GM06990 (cell line): Measurements from ENCODE around the gene SLC15A5.

ENCODE experiments used
- DNase-seq: peaks from one replicate; pipeline ENCODE4 v3.0.0-alpha.2; 2011; ENCODE audit not compliant: insufficient read length; ENCODE audit errors: extremely low read depth
- H3K27me3 ChIP-seq: replicated peaks from 2 replicates; pipeline ENCODE4 v1.6.0; 2011; ENCODE audit warnings: low read length; ENCODE audit not compliant: control insufficient read depth, insufficient read depth
- H3K36me3 ChIP-seq: 2 replicates; pipeline ENCODE4 v1.5.1; 2011; ENCODE audit warnings: low read length; ENCODE audit not compliant: control insufficient read depth, insufficient read depth
- H3K4me3 ChIP-seq: replicated peaks from 2 replicates; pipeline ENCODE4 v1.5.1; 2011; ENCODE audit warnings: low read depth, mild to moderate bottlenecking, control low read depth, low read length
- CTCF ChIP-seq: IDR thresholded peaks from 2 replicates; pipeline ENCODE4 v1.5.1; 2011; ENCODE audit warnings: low read length, control low read depth, mild to moderate bottlenecking, inconsistent platforms; ENCODE audit not compliant: insufficient read depth, poor library complexity, severe bottlenecking

The SLC15A5 gene

GRCh38 chr12:16163901-16164300 is 113.6 kb downstream of the SLC15A5 start:
- H3K27me3 ChIP-seq: no peaks in the 10 kb centered on the region
- no peaks in the 10 kb centered on the region for H3K36me3 ChIP-seq
- no peak for TF ChIP-seq CTCF
- H3K4me3 ChIP-seq: no peak overlapping the region
- DNase-seq: no peak

- no peak for DNase-seq
- TF ChIP-seq CTCF: no peak
- Histone ChIP-seq H3K27me3 (no peaks in the 10 kb centered on the region), H3K4me3 (no peak overlapping the region), H3K36me3 (no peaks in the 10 kb centered on the region)
These were observed 114.3 kb downstream of the SLC15A5 start for GRCh38 chr12:16163146-16163545.

- H3K4me3 ChIP-seq: no peak overlapping the region
- no peak for TF ChIP-seq CTCF
These were observed 117.9 kb downstream of the SLC15A5 start for GRCh38 chr12:16159571-16159970.

GRCh38 chr12:16158050-16158449 is 119.4 kb downstream of the SLC15A5 start:
- no peaks in the 10 kb centered on the region for H3K27me3 ChIP-seq
- H3K4me3 ChIP-seq: no peak overlapping the region
- no peaks in the 10 kb centered on the region for H3K36me3 ChIP-seq
- TF ChIP-seq CTCF: no peak
- DNase-seq: no peak

More at GRCh38 chr12:16159571-16159970, 117.9 kb downstream of the SLC15A5 start:
- H3K36me3 ChIP-seq: no peaks in the 10 kb centered on the region
- no peak for DNase-seq
- no peaks in the 10 kb centered on the region for H3K27me3 ChIP-seq

GRCh38 chr12:16155938-16156337 is 121.5 kb downstream of the SLC15A5 start:
- no peak for TF ChIP-seq CTCF
- Histone ChIP-seq H3K27me3 (no peaks in the 10 kb centered on the region), H3K36me3 (no peaks in the 10 kb centered on the region), H3K4me3 (no peak overlapping the region)
- DNase-seq: no peak

GRCh38 chr12:16154990-16155389 is 122.5 kb downstream of the SLC15A5 start:
- Histone ChIP-seq H3K36me3 (no peaks in the 10 kb centered on the region), H3K27me3 (no peaks in the 10 kb centered on the region), H3K4me3 (no peak overlapping the region)
- DNase-seq: no peak
- TF ChIP-seq CTCF: no peak
